ENCODE data around the gene LIPN. TPM values are rescaled to one million over a fixed set of nuclear protein-coding genes. Genes with fewer than 3 reads are reported as not detected.

The LIPN gene
- total and polyA plus RNA-seq, 4 experiments from 2014 or later = 0.22 TPM; not detected in 3

DNA sequence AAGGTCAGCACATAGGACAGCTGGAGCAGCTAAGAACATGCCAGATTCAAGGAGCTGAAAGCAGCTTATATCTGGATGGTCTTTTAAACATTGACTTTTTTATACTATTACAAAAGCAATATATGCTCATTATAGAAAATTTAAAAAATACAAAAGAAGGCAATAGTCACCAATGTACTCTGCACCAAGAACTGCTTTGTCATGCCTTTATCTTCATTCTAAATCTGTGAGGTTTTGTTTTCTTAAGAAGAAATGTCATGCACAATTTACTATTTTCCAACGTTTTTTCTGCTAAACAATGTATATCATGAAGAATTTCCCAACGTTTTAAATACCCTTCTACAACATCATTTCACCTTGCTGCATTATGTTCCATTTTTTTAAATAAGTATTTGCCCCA lies 45.5 kb downstream of the LIPN start:
- Mint-ChIP-seq H3K9me3 (peaks cover 0 to 2% (median 0%) of the 10 kb centered on the region in 8 donors), H3K4me1 (peaks cover 3 to 7% (median 6%) of the 10 kb centered on the region in 4 donors), H3K4me3 (no peak overlapping the region), H3K27ac (no peak overlapping the region), H3K36me3 (no peaks in the 10 kb centered on the region), H3K27me3 (no peaks in the 10 kb centered on the region)
- Histone ChIP-seq H3K27ac (ENCODE audit: low read depth, low read length) (no peak overlapping the region), H3K4me3 (ENCODE audit: low read length in 2 of 2) (no peak overlapping the region), H3K9me3 (ENCODE audit: control insufficient read depth in 1 of 2, low read length in 2 of 2) (no peaks in the 10 kb centered on the region), H3K36me3 (ENCODE audit: insufficient read depth, low read length) (no peaks in the 10 kb centered on the region), H3K4me1 (ENCODE audit: insufficient read depth, low read length) (peaks cover 4% of the 10 kb centered on the region), H3K27me3 (ENCODE audit: insufficient read depth, low read length) (no peaks in the 10 kb centered on the region)
- intact Hi-C loops (cut with micrococcal nuclease) = no loop called here
- ChIA-PET POLR2A (ENCODE audit: partially characterized antibody) (no interaction called here), CTCF (ENCODE audit: partially characterized antibody) (interaction anchor here (8.3 to 9.2 kb wide), 3 partner anchors 21 to 118 kb away, joined by 51 to 146 read pairs (median 84); no protein-coding TSS in a partner anchor)
- no peak for DNase-seq

DNA sequence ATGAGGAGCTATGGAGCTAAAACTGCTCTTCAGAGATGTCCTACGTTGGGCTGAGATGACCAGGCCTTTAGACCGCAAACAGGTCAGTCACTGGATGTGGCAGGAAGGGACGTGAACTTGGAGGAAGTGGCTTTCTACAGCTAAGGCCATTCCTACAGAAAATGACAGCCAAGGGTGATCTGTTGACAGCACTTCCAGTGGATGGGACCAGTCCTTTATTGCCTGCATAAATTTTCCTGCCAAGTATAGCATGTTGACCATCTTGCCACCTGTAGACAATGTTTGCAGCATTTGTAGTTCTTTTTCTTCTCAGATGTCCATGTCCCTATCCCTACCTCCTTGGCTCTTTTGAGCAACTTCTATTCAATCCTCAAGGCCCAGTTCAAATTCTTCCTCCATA lies 46.1 kb downstream of the LIPN start:
- ChIA-PET CTCF (ENCODE audit: partially characterized antibody) (interaction anchor here (7.7 to 9.2 kb wide), 4 partner anchors 21 to 127 kb away, joined by 43 to 146 read pairs (median 68); no protein-coding TSS in a partner anchor), POLR2A (ENCODE audit: partially characterized antibody) (no interaction called here)
- Histone ChIP-seq H3K9me3 (ENCODE audit: control insufficient read depth in 1 of 2, low read length in 2 of 2) (no peaks in the 10 kb centered on the region), H3K27ac (ENCODE audit: low read depth, low read length) (no peak overlapping the region), H3K4me1 (ENCODE audit: insufficient read depth, low read length) (peaks cover 9% of the 10 kb centered on the region), H3K36me3 (ENCODE audit: insufficient read depth, low read length) (no peaks in the 10 kb centered on the region), H3K4me3 (ENCODE audit: low read length in 2 of 2) (no peak overlapping the region), H3K27me3 (ENCODE audit: insufficient read depth, low read length) (no peaks in the 10 kb centered on the region)
- no peak overlapping the region for H3K4me3 Mint-ChIP-seq
- H3K9me3 Mint-ChIP-seq = peaks cover 0 to 2% (median 0%) of the 10 kb centered on the region in 8 donors
- no peaks in the 10 kb centered on the region for H3K36me3 Mint-ChIP-seq
- no peak overlapping the region for H3K27ac Mint-ChIP-seq
- no peaks in the 10 kb centered on the region for H3K27me3 Mint-ChIP-seq
- intact Hi-C loops (cut with micrococcal nuclease) = no loop called here
- peaks cover 5 to 12% (median 10%) of the 10 kb centered on the region in 4 donors for H3K4me1 Mint-ChIP-seq
- DNase-seq = no peak

DNA sequence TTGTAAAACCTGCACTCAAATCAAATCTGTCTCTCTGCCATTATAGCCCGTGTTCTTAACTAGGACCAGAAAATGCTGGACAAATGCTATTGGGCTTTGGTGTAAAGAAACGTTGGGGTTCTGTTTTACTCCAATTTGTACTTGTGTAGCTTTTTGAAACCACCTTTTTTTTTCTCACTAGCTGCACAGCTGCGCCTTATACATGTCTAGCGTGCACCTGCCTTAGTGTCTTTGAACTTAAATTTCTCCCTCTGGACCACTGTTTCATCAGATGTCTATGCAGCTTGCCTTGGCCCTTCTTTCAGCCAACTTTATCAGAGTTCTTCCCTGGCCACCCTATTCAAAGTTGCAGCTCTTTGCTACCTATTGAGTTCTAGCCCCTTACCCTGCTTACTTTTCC lies 49.8 kb downstream of the LIPN start:
- POLR2A ChIA-PET (ENCODE audit: partially characterized antibody) = interaction anchor here (1.4 kb wide), 1 partner anchor 115 kb away, joined by 3 read pairs; no protein-coding TSS in a partner anchor
- Histone ChIP-seq H3K27ac (ENCODE audit: low read depth, low read length) (no peak overlapping the region), H3K4me3 (ENCODE audit: low read length in 2 of 2) (no peak overlapping the region), H3K36me3 (ENCODE audit: insufficient read depth, low read length) (no peaks in the 10 kb centered on the region), H3K9me3 (ENCODE audit: control insufficient read depth in 1 of 2, low read length in 2 of 2) (no peaks in the 10 kb centered on the region), H3K27me3 (ENCODE audit: insufficient read depth, low read length) (no peaks in the 10 kb centered on the region), H3K4me1 (ENCODE audit: insufficient read depth, low read length) (peaks cover 10% of the 10 kb centered on the region)
- Mint-ChIP-seq H3K9me3 (no peaks in the 10 kb centered on the region), H3K4me3 (no peak overlapping the region), H3K27ac (no peak overlapping the region), H3K4me1 (peaks cover 5 to 15% (median 11%) of the 10 kb centered on the region in 4 donors), H3K27me3 (no peaks in the 10 kb centered on the region), H3K36me3 (no peaks in the 10 kb centered on the region)
- CTCF ChIA-PET (ENCODE audit: partially characterized antibody) = interaction anchor here (0.7 to 9.2 kb wide), 11 partner anchors 12 to 255 kb away, joined by 3 to 146 read pairs (median 14); partner anchors contain the start of genes FAS and STAMBPL1
- DNase-seq = no peak
- intact Hi-C loops (cut with micrococcal nuclease) = loop anchor here (1.0 to 5.0 kb wide), 5 partner anchors 16 to 947 kb away; partner anchors contain the start of genes KLLN, PTEN and RNLS

DNA sequence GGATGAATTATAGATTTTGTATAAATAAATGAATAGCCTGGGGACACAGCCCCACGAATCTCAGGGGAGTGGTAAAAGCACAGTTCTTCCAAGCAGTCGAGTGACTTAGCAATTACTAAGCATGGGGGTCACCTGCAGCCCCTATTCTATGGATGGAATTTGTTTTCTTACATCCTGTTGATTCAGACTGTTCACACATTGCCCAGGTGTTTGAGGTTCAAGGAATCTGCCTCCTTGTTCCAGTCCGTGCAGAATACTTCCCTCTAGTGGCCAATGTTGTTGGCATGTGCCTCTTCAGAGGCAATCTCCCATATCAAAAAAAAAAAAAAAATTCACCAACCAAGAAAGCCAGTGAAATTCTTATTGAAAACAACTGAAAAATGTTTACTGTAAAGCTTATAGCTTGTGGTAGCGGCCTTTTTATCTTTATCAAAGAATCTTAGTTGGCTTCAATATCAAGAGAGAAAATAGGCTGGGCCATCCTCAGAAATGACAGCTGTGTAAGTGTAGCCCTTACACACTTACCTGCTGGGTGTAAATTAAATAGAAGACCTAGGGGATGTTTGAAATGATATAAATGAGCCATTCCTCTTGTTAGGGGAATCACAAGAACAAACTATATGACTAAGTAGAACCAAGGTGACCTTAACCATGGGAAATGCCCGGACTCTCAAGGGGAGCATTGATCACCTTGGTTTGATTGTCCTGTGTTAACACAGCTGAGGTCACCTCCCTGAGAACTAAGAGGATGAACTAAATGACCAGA lies 50.6 kb downstream of the LIPN start:
- Mint-ChIP-seq H3K27ac (peak overlapping the region in 2 of 7 donors; percentile 16 to 30), H3K36me3 (no peaks in the 10 kb centered on the region), H3K27me3 (no peaks in the 10 kb centered on the region), H3K9me3 (no peaks in the 10 kb centered on the region), H3K4me3 (no peak overlapping the region), H3K4me1 (peaks cover 10 to 18% (median 15%) of the 10 kb centered on the region in 4 donors)
- intact Hi-C loops (cut with micrococcal nuclease) = loop anchor here (1.0 to 5.0 kb wide), 5 partner anchors 15 to 948 kb away; partner anchors contain the start of genes KLLN, PTEN and RNLS
- peak; percentile 42 to 56 (median 45) for DNase-seq
- Histone ChIP-seq H3K9me3 (ENCODE audit: control insufficient read depth in 1 of 2, low read length in 2 of 2) (no peaks in the 10 kb centered on the region), H3K4me3 (ENCODE audit: low read length in 2 of 2) (no peak overlapping the region), H3K27me3 (ENCODE audit: insufficient read depth, low read length) (no peaks in the 10 kb centered on the region), H3K4me1 (ENCODE audit: insufficient read depth, low read length) (peaks cover 10% of the 10 kb centered on the region), H3K27ac (ENCODE audit: low read depth, low read length) (no peak overlapping the region), H3K36me3 (ENCODE audit: insufficient read depth, low read length) (no peaks in the 10 kb centered on the region)
- POLR2A ChIA-PET (ENCODE audit: partially characterized antibody) = interaction anchor here (1.0 to 1.4 kb wide), 3 partner anchors 13 to 116 kb away, joined by 3 to 6 read pairs (median 3); partner anchors contain the start of gene STAMBPL1
- CTCF ChIA-PET (ENCODE audit: partially characterized antibody) = interaction anchor here (0.7 to 9.2 kb wide), 26 partner anchors 8 to 471 kb away, joined by 3 to 146 read pairs (median 4); partner anchors contain the start of genes FAS and STAMBPL1

DNA sequence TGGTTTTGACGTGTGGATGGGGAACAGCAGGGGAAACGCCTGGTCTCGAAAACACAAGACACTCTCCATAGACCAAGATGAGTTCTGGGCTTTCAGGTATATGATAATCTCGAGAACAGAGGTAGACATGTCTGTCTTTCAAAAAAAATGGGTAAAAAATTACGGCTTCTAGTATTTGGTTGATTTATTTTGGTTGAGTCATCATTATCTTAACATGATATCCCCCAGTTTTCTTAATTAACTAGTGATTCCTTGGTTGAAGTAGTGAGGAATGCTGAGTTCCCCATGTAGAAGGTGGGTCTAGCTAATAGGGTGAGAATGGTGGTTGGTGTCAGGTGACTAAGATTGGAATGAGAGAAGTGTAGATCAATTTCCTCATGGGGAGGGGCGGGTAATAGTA lies 53.4 kb downstream of the LIPN start:
- Histone ChIP-seq H3K27me3 (ENCODE audit: insufficient read depth, low read length) (no peaks in the 10 kb centered on the region), H3K9me3 (ENCODE audit: control insufficient read depth in 1 of 2, low read length in 2 of 2) (no peaks in the 10 kb centered on the region), H3K4me1 (ENCODE audit: insufficient read depth, low read length) (peaks cover 10% of the 10 kb centered on the region), H3K36me3 (ENCODE audit: insufficient read depth, low read length) (no peaks in the 10 kb centered on the region), H3K27ac (ENCODE audit: low read depth, low read length) (no peak overlapping the region), H3K4me3 (ENCODE audit: low read length in 2 of 2) (no peak overlapping the region)
- H3K4me1 Mint-ChIP-seq = peaks cover 14 to 26% (median 24%) of the 10 kb centered on the region in 4 donors
- intact Hi-C loops (cut with micrococcal nuclease) = loop anchor here (5.0 kb wide), 1 partner anchor 951 kb away; the partner anchor contains the start of genes KLLN and PTEN
- no peak overlapping the region for H3K4me3 Mint-ChIP-seq
- H3K27me3 Mint-ChIP-seq = no peaks in the 10 kb centered on the region
- H3K36me3 Mint-ChIP-seq = no peaks in the 10 kb centered on the region
- DNase-seq = no peak
- ChIA-PET CTCF (ENCODE audit: partially characterized antibody) (interaction anchor here (1.1 to 9.2 kb wide), 7 partner anchors 9 to 216 kb away, joined by 3 to 146 read pairs (median 4); no protein-coding TSS in a partner anchor), POLR2A (ENCODE audit: partially characterized antibody) (no interaction called here)
- H3K9me3 Mint-ChIP-seq = no peaks in the 10 kb centered on the region
- H3K27ac Mint-ChIP-seq = peak overlapping the region in 2 of 7 donors; percentile 9 to 24

DNA sequence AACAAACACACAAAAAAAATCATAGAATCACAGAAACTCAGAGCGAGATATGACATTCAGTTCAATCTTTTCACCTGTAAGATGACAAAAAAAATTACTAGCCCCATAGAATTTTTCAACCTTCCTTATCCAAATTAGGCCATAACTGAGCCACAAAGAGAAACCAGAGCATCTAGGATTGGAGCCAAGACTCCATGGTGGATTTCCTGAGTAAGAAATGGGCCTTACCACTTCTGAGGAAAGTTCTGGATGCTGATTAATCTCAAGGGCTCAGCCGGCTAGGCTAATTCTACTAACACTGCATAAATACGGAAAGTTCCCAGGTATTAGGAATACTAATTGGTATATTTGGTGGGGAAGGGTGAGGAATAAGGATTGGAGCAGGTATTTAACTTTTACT lies 59.5 kb downstream of the LIPN start:
- no peak for DNase-seq
- Histone ChIP-seq H3K9me3 (ENCODE audit: control insufficient read depth in 1 of 2, low read length in 2 of 2) (no peaks in the 10 kb centered on the region), H3K27ac (ENCODE audit: low read depth, low read length) (no peak overlapping the region), H3K27me3 (ENCODE audit: insufficient read depth, low read length) (no peaks in the 10 kb centered on the region), H3K4me1 (ENCODE audit: insufficient read depth, low read length) (peaks cover 19% of the 10 kb centered on the region), H3K36me3 (ENCODE audit: insufficient read depth, low read length) (no peaks in the 10 kb centered on the region), H3K4me3 (ENCODE audit: low read length in 2 of 2) (no peak overlapping the region)
- ChIA-PET CTCF (ENCODE audit: partially characterized antibody) (interaction anchor here (1.7 to 2.4 kb wide), 2 partner anchors 9 to 16 kb away, joined by 6 to 14 read pairs; no protein-coding TSS in a partner anchor), POLR2A (ENCODE audit: partially characterized antibody) (no interaction called here)
- Mint-ChIP-seq H3K9me3 (peaks cover 0 to 3% (median under 1%) of the 10 kb centered on the region in 8 donors), H3K27me3 (no peaks in the 10 kb centered on the region), H3K4me3 (no peak overlapping the region), H3K27ac (no peak overlapping the region), H3K36me3 (no peaks in the 10 kb centered on the region), H3K4me1 (peaks cover 27 to 55% (median 42%) of the 10 kb centered on the region in 4 donors)
- intact Hi-C loops (cut with micrococcal nuclease) = no loop called here

All from CD4-positive, alpha-beta memory T cell (primary cell).